Fibroblast of lung (primary cell): ENCODE results near the gene CRYGA. TPM values are rescaled to one million over a fixed set of nuclear protein-coding genes. Genes with fewer than 3 reads are reported as not detected.
"Not testable (repeated sequence)": the region's sequence is repeated elsewhere in the genome, so short reads cannot be mapped to it uniquely, and the experiment has no call there.

Experiments
- DNase-seq, 2 donors: peaks; one replicate each; pipeline versions ENCODE4 v3.0.0 to v3.0.0-alpha.2; 2010; ENCODE audit warnings: low read depth in 2 of 2
- H2AFZ ChIP-seq: 2 replicates; pipeline ENCODE4 v1.5.1; 2012; ENCODE audit warnings: low read length, control low read depth, inconsistent platforms
- H3K27ac ChIP-seq: 2 replicates; pipeline ENCODE4 v1.5.1; 2011; ENCODE audit warnings: low read length, control low read depth; ENCODE audit not compliant: insufficient read depth
- H3K27me3 ChIP-seq: 2 replicates; pipeline ENCODE4 v1.5.1; 2011; ENCODE audit warnings: mild to moderate bottlenecking, low read length; ENCODE audit not compliant: control insufficient read depth, insufficient read depth
- H3K36me3 ChIP-seq: 2 replicates; pipeline ENCODE4 v1.5.1; 2011; ENCODE audit warnings: low read length; ENCODE audit not compliant: control insufficient read depth, insufficient read depth
- H3K4me1 ChIP-seq: 2 replicates; pipeline ENCODE4 v1.5.1; 2011; ENCODE audit warnings: low read length; ENCODE audit not compliant: control insufficient read depth, insufficient read depth; ENCODE audit errors: extremely low read depth
- H3K4me2 ChIP-seq: 2 replicates; pipeline ENCODE4 v1.5.1; 2011; ENCODE audit warnings: low read length, control low read depth; ENCODE audit not compliant: insufficient read depth; ENCODE audit errors: extremely low read depth
- H3K4me3 ChIP-seq, 4 experiments: fragments of 200-600 bp in 1 of 4; sonication (generic) in 1 of 4; replicated peaks in 1 of 4; 2 replicates each; pipeline ENCODE4 v1.5.1; 2011 to 2016; ENCODE audit warnings: low read length in 4 of 4, low read depth in 3 of 4, mild to moderate bottlenecking in 3 of 4, control low read depth in 2 of 4, inconsistent platforms in 1 of 4, mixed read lengths in 1 of 4; ENCODE audit not compliant: insufficient read depth in 1 of 4; ENCODE audit errors: control extremely low read depth in 1 of 4
- H3K79me2 ChIP-seq: 2 replicates; pipeline ENCODE4 v1.5.1; 2012; ENCODE audit warnings: mild to moderate bottlenecking, low read length, inconsistent platforms; ENCODE audit not compliant: control insufficient read depth, insufficient read depth
- H3K9ac ChIP-seq: 2 replicates; pipeline ENCODE4 v1.5.1; 2011; ENCODE audit warnings: mild to moderate bottlenecking, low read length, control low read depth; ENCODE audit not compliant: insufficient read depth
- H3K9me3 ChIP-seq: 2 replicates; pipeline ENCODE4 v1.5.1; 2012; ENCODE audit warnings: low read depth, low read length; ENCODE audit not compliant: control insufficient read depth, insufficient read depth
- H4K20me1 ChIP-seq: 2 replicates; pipeline ENCODE4 v1.5.1; 2011; ENCODE audit warnings: low read length; ENCODE audit not compliant: control insufficient read depth, insufficient read depth; ENCODE audit errors: extremely low read depth
- CTCF ChIP-seq, 2 donors: IDR thresholded peaks in 1 of 2; conservative IDR thresholded peaks in 1 of 2; 1 replicate in 1 of 2; 2 replicates in 1 of 2; pipeline ENCODE4 v1.5.1; 2011 to 2012; ENCODE audit warnings: low read length in 2 of 2, control low read depth in 1 of 2, inconsistent platforms in 1 of 2, low read depth in 1 of 2, mild to moderate bottlenecking in 1 of 2
- EZH2 ChIP-seq: IDR thresholded peaks from 2 replicates; pipeline ENCODE4 v1.5.1; 2012; ENCODE audit warnings: low read length, control low read depth, mild to moderate bottlenecking; ENCODE audit errors: missing control alignments
- polyA plus RNA-seq, 2 donors: library from polyadenylated mRNA; depleted of rRNA in 1 of 2; stranded (reverse) in 1 of 2; unstranded in 1 of 2; fragments of >200 nt; gene quantifications; 2 replicates each; pipeline ENCODE4 v1.2.1, GENCODE V29; 2011 to 2012; ENCODE audit warnings: missing spikeins in 1 of 2
- total RNA-seq: library from RNA; depleted of rRNA; stranded (reverse); fragments of >200 nt; gene quantifications from 2 replicates; pipeline ENCODE4 v1.2.1, GENCODE V29; 2014

CRYGA gene
- total and polyA plus RNA-seq, 2 donors (not counting 1 experiment from before 2014, with no cell fraction given) = not detected

GRCh38 chr2:208118918-208119317 is 44.5 kb downstream of the CRYGA start:
- Histone ChIP-seq H3K36me3 (no peaks in the 10 kb centered on the region), H3K27me3 (no peaks in the 10 kb centered on the region), H3K4me2 (no peak overlapping the region), H3K9ac (no peak overlapping the region), H3K79me2 (no peaks in the 10 kb centered on the region), H3K9me3 (no peaks in the 10 kb centered on the region), H3K4me1 (no peaks in the 10 kb centered on the region), H3K27ac (no peak overlapping the region), H3K4me3 (no peak overlapping the region), H2AFZ (no peak overlapping the region), H4K20me1 (no peaks in the 10 kb centered on the region)
- DNase-seq = no peak
- TF ChIP-seq EZH2 = no peak
- no peak for TF ChIP-seq CTCF (conservative IDR thresholded peaks at IDR 0.05 in 1 of 2, IDR thresholded peaks at IDR 0.05 in 1 of 2; ENCODE audit: low read depth in 1 of 2, low read length in 2 of 2)

GRCh38 chr2:208117390-208117789 is 46.0 kb downstream of the CRYGA start:
- not testable (repeated sequence) for H2AFZ ChIP-seq, H3K79me2 ChIP-seq, H3K27ac ChIP-seq, H3K27me3 ChIP-seq, H3K9ac ChIP-seq, H4K20me1 ChIP-seq, H3K9me3 ChIP-seq, DNase-seq, H3K4me2 ChIP-seq, H3K4me3 ChIP-seq, H3K36me3 ChIP-seq, H3K4me1 ChIP-seq

- Histone ChIP-seq H3K4me2 (no peak overlapping the region), H2AFZ (no peak overlapping the region), H3K4me3 (no peak overlapping the region), H3K9me3 (no peaks in the 10 kb centered on the region), H3K27me3 (peaks cover 6% of the 10 kb centered on the region), H3K4me1 (no peaks in the 10 kb centered on the region), H3K79me2 (no peaks in the 10 kb centered on the region), H3K27ac (no peak overlapping the region), H4K20me1 (no peaks in the 10 kb centered on the region), H3K9ac (no peak overlapping the region), H3K36me3 (no peaks in the 10 kb centered on the region)
- no peak for TF ChIP-seq EZH2
- TF ChIP-seq CTCF (conservative IDR thresholded peaks at IDR 0.05 in 1 of 2, IDR thresholded peaks at IDR 0.05 in 1 of 2; ENCODE audit: low read depth in 1 of 2, low read length in 2 of 2) = no peak
- DNase-seq = no peak
Measured at GRCh38 chr2:208112969-208113368, 50.4 kb downstream of the CRYGA start.

- not testable (repeated sequence) for H4K20me1 ChIP-seq, DNase-seq, H2AFZ ChIP-seq, H3K79me2 ChIP-seq, H3K9me3 ChIP-seq, H3K27ac ChIP-seq, H3K36me3 ChIP-seq, H3K4me3 ChIP-seq, H3K27me3 ChIP-seq, H3K4me2 ChIP-seq, H3K4me1 ChIP-seq, H3K9ac ChIP-seq
Measured at GRCh38 chr2:208112273-208112745, 51.1 kb downstream of the CRYGA start.

Other genes with a start within 250 kb of the CRYGA start
- gene PLEKHM3, start 138.1 kb downstream of the CRYGA start, total RNA-seq = 17.2 and 20.1 TPM in 2 replicates
- 4.4 and 5.3 TPM in 2 replicates for gene PLEKHM3, start 138.1 kb downstream of the CRYGA start, polyA plus RNA-seq
- gene CRYGD, start 39.1 kb downstream of the CRYGA start, total RNA-seq = not detected in 2 replicates
- gene CRYGD, start 39.1 kb downstream of the CRYGA start, polyA plus RNA-seq = not detected in 2 replicates
- not detected in 2 replicates for gene CRYGC, start 33.8 kb downstream of the CRYGA start, total RNA-seq
- not detected in 2 replicates for gene CRYGC, start 33.8 kb downstream of the CRYGA start, polyA plus RNA-seq
- not detected in 2 replicates for gene CRYGB, start 17.4 kb downstream of the CRYGA start, total RNA-seq
- gene CRYGB, start 17.4 kb downstream of the CRYGA start, polyA plus RNA-seq = not detected in 2 replicates
- gene C2orf80, start 26.4 kb upstream of the CRYGA start, total RNA-seq = not detected in 2 replicates
- gene C2orf80, start 26.4 kb upstream of the CRYGA start, polyA plus RNA-seq = not detected in 2 replicates
- 353 and 378 TPM in 2 replicates for gene IDH1, start 91.5 kb upstream of the CRYGA start, total RNA-seq
- 199 and 200 TPM in 2 replicates for gene IDH1, start 91.5 kb upstream of the CRYGA start, polyA plus RNA-seq
- gene PIKFYVE, start 102.7 kb upstream of the CRYGA start, total RNA-seq = 33.6 and 40.1 TPM in 2 replicates
- 22.0 and 23.8 TPM in 2 replicates for gene PIKFYVE, start 102.7 kb upstream of the CRYGA start, polyA plus RNA-seq
- gene PTH2R, start 243.2 kb upstream of the CRYGA start, total RNA-seq = under 0.01 TPM in 1 of 2 replicates, not detected in the other
- not detected in 2 replicates for gene PTH2R, start 243.2 kb upstream of the CRYGA start, polyA plus RNA-seq